Lower leg skin (tissue), 4 donors: ENCODE measurements around the gene KCNV2. TPM values are rescaled to one million over a fixed set of nuclear protein-coding genes. Genes with fewer than 3 reads are reported as not detected.

Source experiments
- DNase-seq, 2 donors: peaks; one replicate each; pipeline ENCODE4 v3.0.0-alpha.2; 2019; ENCODE audit warnings: low spot score in 2 of 2
- H3K4me3 ChIP-seq: fragments of 200-600 bp; sonication (generic); 2 replicates; pipeline ENCODE4 v1.5.1; 2017; ENCODE audit warnings: mild to moderate bottlenecking, low read depth; ENCODE audit not compliant: poor library complexity, severe bottlenecking
- POLR2A ChIP-seq, 2 donors: fragments of 450-650 bp; IDR thresholded peaks; one replicate each; pipeline ENCODE4 v1.6.1; 2016 to 2017; ENCODE audit warnings: antibody characterized with exemption in 2 of 2, mild to moderate bottlenecking in 1 of 2, moderate library complexity in 1 of 2
- WGBS, 2 donors: methylation state at CpG; one replicate each; pipeline ENCODE4 v1.1.5; 2018; 5-methylcytosine and 5-hydroxymethylcytosine counted together
- intact Hi-C: fragments of 100-400 bp; cut with DNase I; formaldehyde crosslinking; loops from one replicate; pipeline ENCODE4 v1.15.0; 2023; ENCODE audit warnings: low total_unique reads
- total RNA-seq, 4 donors: library from RNA; depleted of rRNA; stranded (reverse); fragments of >200 nt; gene quantifications; one replicate each; pipeline ENCODE4 v1.1.0, GENCODE V29; 2016
- TF ChIP-seq, protein P1 (sequence below), 3 donors: fragments of 450-650 bp; IDR thresholded peaks; one replicate each; pipeline ENCODE4 v1.5.1; 2016; ENCODE audit warnings: antibody characterized with exemption in 3 of 3, mild to moderate bottlenecking in 3 of 3, moderate library complexity in 2 of 3

KCNV2 gene
- total RNA-seq, 4 donors from 2014 or later: not detected

- no peak overlapping the region for H3K4me3 ChIP-seq
- WGBS, 2 donors: 70 to 72% methylated on average over 3 of the region's 3 CpGs
- DNase-seq: no peak
- intact Hi-C loops: no loop called here
- TF ChIP-seq POLR2A (IDR thresholded peaks at IDR 0.05): no peak
- TF ChIP-seq, protein P1, sequence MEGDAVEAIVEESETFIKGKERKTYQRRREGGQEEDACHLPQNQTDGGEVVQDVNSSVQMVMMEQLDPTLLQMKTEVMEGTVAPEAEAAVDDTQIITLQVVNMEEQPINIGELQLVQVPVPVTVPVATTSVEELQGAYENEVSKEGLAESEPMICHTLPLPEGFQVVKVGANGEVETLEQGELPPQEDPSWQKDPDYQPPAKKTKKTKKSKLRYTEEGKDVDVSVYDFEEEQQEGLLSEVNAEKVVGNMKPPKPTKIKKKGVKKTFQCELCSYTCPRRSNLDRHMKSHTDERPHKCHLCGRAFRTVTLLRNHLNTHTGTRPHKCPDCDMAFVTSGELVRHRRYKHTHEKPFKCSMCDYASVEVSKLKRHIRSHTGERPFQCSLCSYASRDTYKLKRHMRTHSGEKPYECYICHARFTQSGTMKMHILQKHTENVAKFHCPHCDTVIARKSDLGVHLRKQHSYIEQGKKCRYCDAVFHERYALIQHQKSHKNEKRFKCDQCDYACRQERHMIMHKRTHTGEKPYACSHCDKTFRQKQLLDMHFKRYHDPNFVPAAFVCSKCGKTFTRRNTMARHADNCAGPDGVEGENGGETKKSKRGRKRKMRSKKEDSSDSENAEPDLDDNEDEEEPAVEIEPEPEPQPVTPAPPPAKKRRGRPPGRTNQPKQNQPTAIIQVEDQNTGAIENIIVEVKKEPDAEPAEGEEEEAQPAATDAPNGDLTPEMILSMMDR (IDR thresholded peaks at IDR 0.05): no peak
These were observed 53.8 kb downstream of the KCNV2 start for GRCh38 chr9:2771087-2771486.

- intact Hi-C loops: no loop called here
- no peak for TF ChIP-seq POLR2A (IDR thresholded peaks at IDR 0.05)
- TF ChIP-seq, protein P1 (IDR thresholded peaks at IDR 0.05): no peak
- H3K4me3 ChIP-seq: no peak overlapping the region
- no peak for DNase-seq
These were observed 54.4 kb downstream of the KCNV2 start for GRCh38 chr9:2771661-2772060.

DNA sequence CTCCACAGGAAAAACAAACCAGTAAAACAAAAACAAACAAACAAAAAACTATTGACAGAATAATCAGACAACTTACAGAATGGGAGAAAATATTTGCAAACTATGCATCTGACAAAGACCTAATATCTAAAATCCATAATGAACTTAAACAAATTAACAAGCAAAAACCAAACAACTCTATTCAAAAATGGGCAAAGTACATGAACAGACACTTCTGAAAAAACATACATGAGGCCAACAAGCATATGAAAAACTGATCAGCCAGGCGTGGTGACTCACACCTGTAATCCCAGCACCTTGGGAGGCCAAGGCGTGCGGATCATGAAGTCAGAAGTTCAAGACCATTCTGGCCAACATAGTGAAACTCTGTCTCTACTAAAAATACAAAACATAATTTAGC, 60.1 kb downstream of the KCNV2 start:
- TF ChIP-seq, protein P1 (IDR thresholded peaks at IDR 0.05): no peak
- TF ChIP-seq POLR2A (IDR thresholded peaks at IDR 0.05): no peak
- no peak overlapping the region for H3K4me3 ChIP-seq
- intact Hi-C loops: no loop called here
- WGBS, 2 donors: 94 to 100% methylated on average over 3 of the region's 3 CpGs
- no peak for DNase-seq

DNA sequence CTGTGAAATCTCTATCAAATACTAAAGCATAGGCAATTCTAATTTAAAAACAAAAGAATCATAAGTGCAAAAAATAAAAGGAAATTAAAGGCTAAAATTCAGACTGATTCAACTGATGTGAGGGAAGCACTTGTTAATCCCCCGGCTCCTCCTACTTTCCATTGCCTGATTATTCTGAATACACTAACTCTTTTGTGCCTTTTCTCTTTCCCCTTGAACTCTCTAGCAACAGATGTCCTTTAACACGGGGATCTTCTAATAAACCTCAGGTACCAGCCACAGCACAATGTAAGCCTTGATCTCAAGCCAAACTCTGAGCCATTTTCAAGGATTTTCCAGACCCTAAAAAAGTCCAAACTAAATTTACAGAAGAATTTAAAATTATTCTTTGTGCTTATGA, 61.5 kb downstream of the KCNV2 start:
- DNase-seq: no peak
- intact Hi-C loops: no loop called here
- TF ChIP-seq, protein P1 (IDR thresholded peaks at IDR 0.05): no peak
- TF ChIP-seq POLR2A (IDR thresholded peaks at IDR 0.05): no peak
- 86 to 92% methylated on average over 2 of the region's 2 CpGs for WGBS, 2 donors
- no peak overlapping the region for H3K4me3 ChIP-seq

Other genes starting within 250 kb of the KCNV2 start
- gene VLDLR, start 95.7 kb upstream of the KCNV2 start, total RNA-seq: 1 to 10 TPM; 1.6 to 9.6 (median 3.2) TPM
- 10 to 100 TPM; 18.0 to 27.2 (median 22.4) TPM for gene PUM3, start 126.6 kb downstream of the KCNV2 start, total RNA-seq